Esophagus muscularis mucosa (tissue), 4 donors: ENCODE data around the gene CCDC187. TPM values are rescaled to one million over a fixed set of nuclear protein-coding genes. Genes with fewer than 3 reads are reported as not detected.

Source experiments
- DNase-seq: peaks from one replicate; pipeline ENCODE4 v3.0.0-alpha.2; 2017; ENCODE audit errors: extremely low spot score
- H3K27ac ChIP-seq, 4 donors: fragments of 200-600 bp; sonication (generic); replicated peaks in 1 of 4; 1 replicate in 3 of 4; 2 replicates in 1 of 4; pipeline ENCODE4 v1.5.1; 2016 to 2019; ENCODE audit warnings: mild to moderate bottlenecking in 1 of 4
- H3K27me3 ChIP-seq, 4 donors: fragments of 200-600 bp; sonication (generic); one replicate each; pipeline versions ENCODE4 v1.5.1 to v1.6.0; 2016 to 2019
- H3K36me3 ChIP-seq, 4 donors: fragments of 200-600 bp; sonication (generic); one replicate each; pipeline ENCODE4 v1.5.1; 2016 to 2019
- H3K4me1 ChIP-seq, 4 donors: fragments of 200-600 bp; sonication (generic); one replicate each; pipeline ENCODE4 v1.5.1; 2016 to 2019
- H3K4me3 ChIP-seq, 4 donors: fragments of 200-600 bp; sonication (generic); 1 replicate in 2 of 4; 2 replicates in 2 of 4; pipeline ENCODE4 v1.5.1; 2016 to 2019; ENCODE audit warnings: mild to moderate bottlenecking in 4 of 4, moderate library complexity in 1 of 4
- H3K9me3 ChIP-seq, 4 donors: fragments of 200-600 bp; sonication (generic); 1 replicate in 3 of 4; 2 replicates in 1 of 4; pipeline ENCODE4 v1.5.1; 2016 to 2019
- EP300 ChIP-seq: sonication (generic); formaldehyde crosslinking; IDR thresholded peaks from one replicate; pipeline ENCODE4 v1.6.1; 2017; ENCODE audit warnings: antibody characterized with exemption
- POLR2A ChIP-seq: fragments of 450-650 bp; IDR thresholded peaks from one replicate; pipeline ENCODE4 v1.6.1; 2017; ENCODE audit warnings: antibody characterized with exemption, moderate library complexity, mild to moderate bottlenecking, low read depth
- POLR2AphosphoS5 ChIP-seq, 2 donors: sonication (generic); formaldehyde crosslinking; IDR thresholded peaks; one replicate each; pipeline ENCODE4 v1.6.1; 2017; ENCODE audit warnings: antibody characterized with exemption in 2 of 2
- WGBS: methylation state at CpG from one replicate; pipeline ENCODE4 v1.1.5; 2018; 5-methylcytosine and 5-hydroxymethylcytosine counted together
- intact Hi-C: fragments of 100-400 bp; cut with DNase I; formaldehyde crosslinking; loops from one replicate; pipeline ENCODE4 v1.15.1; 2023
- total RNA-seq, 4 donors: library from RNA; depleted of rRNA; stranded (reverse); fragments of >200 nt; gene quantifications; one replicate each; pipeline versions ENCODE4 v1.1.0 to v1.2.1, GENCODE V29; 2016
- TF ChIP-seq, protein P1 (sequence below), 3 experiments: fragments of 200-600 bp in 2 of 3; fragments of 450-650 bp in 1 of 3; sonication (generic) in 2 of 3; IDR thresholded peaks; one replicate each; pipeline ENCODE4 v1.5.1; 2017 to 2019; ENCODE audit warnings: antibody characterized with exemption in 3 of 3, mild to moderate bottlenecking in 2 of 3, moderate library complexity in 1 of 3

Gene CCDC187
- total RNA-seq, 4 donors from 2014 or later = not detected

DNA sequence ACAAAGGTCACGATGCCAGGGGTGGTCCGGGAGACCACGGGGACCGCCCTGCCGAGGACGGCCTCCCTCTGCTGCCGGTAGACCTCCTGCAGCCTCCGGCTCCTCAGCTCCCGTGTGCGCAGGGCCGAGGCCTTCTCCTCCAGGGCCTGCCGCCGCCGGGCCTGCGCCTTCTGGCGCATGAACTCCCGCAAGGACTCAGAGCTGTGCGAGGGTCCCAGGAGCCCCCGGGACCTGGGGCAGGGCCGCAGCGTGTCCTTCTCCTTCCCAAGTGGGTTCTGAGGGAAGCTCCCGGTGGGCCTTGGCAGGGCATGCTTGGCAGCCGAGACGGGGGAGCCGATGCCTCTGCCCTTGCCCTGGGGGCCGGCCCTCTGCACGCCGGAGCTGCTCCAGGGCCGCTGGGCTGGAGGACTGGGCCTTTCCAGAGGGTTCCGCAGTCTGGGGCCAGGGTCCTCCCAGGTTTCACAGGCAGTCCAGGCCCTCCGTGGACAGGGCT, 13.3 kb downstream of the CCDC187 start:
- Histone ChIP-seq H3K36me3 (no peaks in the 10 kb centered on the region), H3K27me3 (peaks cover 0 to 71% (median 10%) of the 10 kb centered on the region in 4 donors), H3K4me1 (no peaks in the 10 kb centered on the region), H3K27ac (no peak overlapping the region), H3K9me3 (no peaks in the 10 kb centered on the region), H3K4me3 (no peak overlapping the region)
- intact Hi-C loops = no loop called here
- TF ChIP-seq EP300 = no peak
- TF ChIP-seq POLR2AphosphoS5 (IDR thresholded peaks at IDR 0.05) = no peak
- TF ChIP-seq POLR2A = no peak
- TF ChIP-seq, protein P1, sequence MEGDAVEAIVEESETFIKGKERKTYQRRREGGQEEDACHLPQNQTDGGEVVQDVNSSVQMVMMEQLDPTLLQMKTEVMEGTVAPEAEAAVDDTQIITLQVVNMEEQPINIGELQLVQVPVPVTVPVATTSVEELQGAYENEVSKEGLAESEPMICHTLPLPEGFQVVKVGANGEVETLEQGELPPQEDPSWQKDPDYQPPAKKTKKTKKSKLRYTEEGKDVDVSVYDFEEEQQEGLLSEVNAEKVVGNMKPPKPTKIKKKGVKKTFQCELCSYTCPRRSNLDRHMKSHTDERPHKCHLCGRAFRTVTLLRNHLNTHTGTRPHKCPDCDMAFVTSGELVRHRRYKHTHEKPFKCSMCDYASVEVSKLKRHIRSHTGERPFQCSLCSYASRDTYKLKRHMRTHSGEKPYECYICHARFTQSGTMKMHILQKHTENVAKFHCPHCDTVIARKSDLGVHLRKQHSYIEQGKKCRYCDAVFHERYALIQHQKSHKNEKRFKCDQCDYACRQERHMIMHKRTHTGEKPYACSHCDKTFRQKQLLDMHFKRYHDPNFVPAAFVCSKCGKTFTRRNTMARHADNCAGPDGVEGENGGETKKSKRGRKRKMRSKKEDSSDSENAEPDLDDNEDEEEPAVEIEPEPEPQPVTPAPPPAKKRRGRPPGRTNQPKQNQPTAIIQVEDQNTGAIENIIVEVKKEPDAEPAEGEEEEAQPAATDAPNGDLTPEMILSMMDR (IDR thresholded peaks at IDR 0.05) = no peak
- no peak for DNase-seq
- 88% methylated on average over 16 of the region's 31 CpGs for WGBS

DNA sequence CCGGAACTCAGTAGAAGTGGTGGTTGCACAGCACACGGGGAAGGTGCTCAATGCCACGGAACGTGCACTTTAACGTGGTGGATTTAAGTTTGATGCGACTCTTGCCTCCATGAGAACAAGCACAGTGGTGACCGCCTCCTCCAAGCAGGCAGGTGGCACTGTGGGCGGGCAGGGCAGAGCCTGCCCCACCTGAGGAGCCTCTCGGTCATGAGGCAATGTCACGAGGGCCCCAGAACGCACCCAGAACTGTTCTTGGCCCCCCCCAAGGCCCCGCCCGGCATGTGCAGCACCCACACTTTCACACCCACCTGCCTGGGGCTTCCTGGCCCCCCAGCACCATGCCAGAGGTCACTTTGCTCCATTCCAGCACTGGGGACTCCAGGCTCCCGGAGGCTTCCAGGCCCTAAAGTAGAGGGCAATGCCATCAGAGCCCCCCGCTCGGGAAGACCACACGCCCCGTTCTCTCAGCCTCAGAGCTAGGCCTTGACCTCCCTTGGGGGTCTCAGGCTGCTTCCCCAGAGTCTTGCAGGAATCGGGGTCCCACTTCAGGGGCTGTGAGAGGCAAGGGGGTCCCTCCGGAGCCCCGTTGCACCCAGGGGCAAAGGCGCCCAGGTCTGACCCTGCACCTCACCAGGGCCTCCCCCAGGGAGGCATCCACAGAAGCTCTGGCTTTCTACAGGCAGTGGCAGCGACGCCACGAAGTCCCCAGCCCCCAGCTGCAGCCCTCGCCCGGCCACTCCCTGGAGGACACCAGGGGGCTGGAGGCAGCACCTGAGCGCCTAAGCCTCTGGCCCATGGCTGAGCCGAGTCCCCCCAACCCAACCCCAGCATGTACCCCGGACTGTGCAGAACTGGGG, 14.0 kb downstream of the CCDC187 start:
- Histone ChIP-seq H3K27me3 (peaks cover 0 to 71% (median 9%) of the 10 kb centered on the region in 4 donors), H3K9me3 (no peaks in the 10 kb centered on the region), H3K36me3 (no peaks in the 10 kb centered on the region), H3K4me3 (no peak overlapping the region), H3K27ac (no peak overlapping the region), H3K4me1 (no peaks in the 10 kb centered on the region)
- no peak for DNase-seq
- intact Hi-C loops = loop anchor here (10.0 kb wide), 1 partner anchor 685 kb away; no protein-coding TSS in a partner anchor
- 87% methylated on average over 18 of the region's 30 CpGs for WGBS
- TF ChIP-seq POLR2AphosphoS5 (IDR thresholded peaks at IDR 0.05) = no peak
- TF ChIP-seq POLR2A = no peak
- TF ChIP-seq, protein P1 (IDR thresholded peaks at IDR 0.05) = no peak
- TF ChIP-seq EP300 = no peak

DNA sequence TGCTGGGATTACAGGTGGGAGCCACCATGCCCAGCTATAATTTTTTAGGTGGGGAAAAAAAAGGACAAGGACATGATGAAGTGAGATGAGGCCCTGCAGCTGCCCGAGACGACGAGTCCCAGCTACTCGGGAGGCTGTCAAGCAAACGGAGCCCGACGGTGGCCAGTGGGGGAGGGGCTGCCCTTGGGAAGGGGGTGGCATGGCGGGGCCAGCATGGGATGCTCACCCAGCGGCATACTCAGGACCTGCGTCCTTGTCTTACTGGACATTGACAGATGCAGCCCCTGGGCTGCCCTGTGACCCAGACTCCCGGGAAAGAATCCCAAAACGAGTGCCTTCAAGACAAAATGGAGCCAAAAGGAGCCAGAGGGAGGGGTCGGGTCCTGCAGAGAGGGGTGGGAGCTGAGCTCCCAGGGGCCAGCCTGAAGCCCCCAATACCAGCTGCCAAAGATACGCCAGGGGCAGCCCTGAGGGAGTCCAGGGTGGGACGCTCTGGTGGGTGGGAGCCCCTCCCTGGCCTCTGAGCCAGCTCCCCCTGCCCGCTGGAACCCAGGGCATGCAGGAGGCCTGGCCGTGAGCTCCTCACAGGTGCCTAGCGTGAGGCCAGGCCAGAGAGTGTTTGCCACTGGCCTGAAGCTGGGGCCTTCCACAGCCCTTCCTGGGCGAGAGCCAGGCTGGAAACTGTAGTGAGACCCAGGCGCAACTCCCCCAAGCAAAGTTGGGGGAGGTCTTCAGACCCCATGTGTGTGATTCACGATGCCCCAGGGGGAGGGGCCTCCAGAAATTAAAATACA, 15.7 kb downstream of the CCDC187 start:
- 49% methylated on average over 15 of the region's 21 CpGs for WGBS

GRCh38 chr9:136286987-136287379, 16.9 kb downstream of the CCDC187 start:
- intact Hi-C loops = loop anchor here (10.0 kb wide), 1 partner anchor 682 kb away; no protein-coding TSS in a partner anchor

More for the DNA sequence above, 15.7 kb downstream of the CCDC187 start:
- no peak overlapping the region for H3K27ac ChIP-seq
- TF ChIP-seq POLR2A (no peak), EP300 (no peak), POLR2AphosphoS5 (IDR thresholded peaks at IDR 0.05) (no peak)
- TF ChIP-seq, protein P1 (IDR thresholded peaks at IDR 0.05) = no peak
- intact Hi-C loops = loop anchor here (10.0 kb wide), 1 partner anchor 683 kb away; no protein-coding TSS in a partner anchor
- H3K36me3 ChIP-seq = no peaks in the 10 kb centered on the region
- DNase-seq = no peak
- H3K27me3 ChIP-seq = peaks cover 0 to 83% (median 9%) of the 10 kb centered on the region in 4 donors
- no peaks in the 10 kb centered on the region for H3K9me3 ChIP-seq
- no peak overlapping the region for H3K4me3 ChIP-seq
- H3K4me1 ChIP-seq = peaks cover 5 to 8% (median 7%) of the 10 kb centered on the region in 4 donors

More at GRCh38 chr9:136286987-136287379, 16.9 kb downstream of the CCDC187 start:
- Histone ChIP-seq H3K9me3 (no peaks in the 10 kb centered on the region), H3K27me3 (peaks cover 0 to 93% (median 9%) of the 10 kb centered on the region in 4 donors), H3K36me3 (no peaks in the 10 kb centered on the region), H3K4me3 (no peak overlapping the region), H3K4me1 (peaks cover 5 to 10% (median 9%) of the 10 kb centered on the region in 4 donors), H3K27ac (no peak overlapping the region)
- 87% methylated on average over 13 of the region's 13 CpGs for WGBS
- DNase-seq = no peak
- TF ChIP-seq, protein P1 (IDR thresholded peaks at IDR 0.05) = no peak
- TF ChIP-seq POLR2A (no peak), EP300 (no peak), POLR2AphosphoS5 (IDR thresholded peaks at IDR 0.05) (no peak)
